NCI-H2196 treated with DMSO at 0.1 percent for 48 hours (cell line): ENCODE data around the gene SNCAIP.
"Not testable (repeated sequence)": the region's sequence is repeated elsewhere in the genome, so short reads cannot be mapped to it uniquely, and the experiment has no call there.

Source experiments
- DNase-seq: peaks from one replicate; lab custom pipeline; 2025; ENCODE audit not compliant: unreplicated experiment; lab: John Stamatoyannopoulos, UW

SNCAIP gene

DNA sequence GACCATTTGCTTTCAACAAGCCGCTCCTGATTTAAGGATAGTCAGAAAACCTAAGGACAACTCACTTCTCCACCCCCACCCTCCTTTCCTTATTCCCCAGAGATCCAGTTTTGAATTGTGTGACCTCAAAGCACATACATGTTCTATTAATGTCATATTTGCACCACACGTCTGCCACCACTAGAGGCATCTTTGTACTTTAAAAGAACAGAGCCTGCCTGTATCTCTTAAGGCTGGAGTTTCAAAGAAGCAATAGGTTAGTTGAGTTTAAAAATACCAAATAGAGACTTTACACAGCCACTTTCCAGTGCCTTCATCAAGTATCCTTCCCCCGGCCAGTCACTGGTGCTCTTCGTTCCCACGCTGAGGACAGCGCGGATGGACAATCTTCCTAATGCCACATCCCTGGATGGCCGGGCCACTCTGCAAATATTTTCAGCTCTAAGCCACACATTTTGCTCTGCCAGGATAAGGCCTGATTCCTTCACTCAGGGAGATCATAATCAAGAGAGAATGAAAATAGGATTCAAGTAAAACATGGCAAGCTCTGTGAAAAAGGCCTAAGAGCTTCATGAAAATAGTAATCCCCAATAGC is 146.3 kb downstream of the SNCAIP start:
- no peak for DNase-seq

DNA sequence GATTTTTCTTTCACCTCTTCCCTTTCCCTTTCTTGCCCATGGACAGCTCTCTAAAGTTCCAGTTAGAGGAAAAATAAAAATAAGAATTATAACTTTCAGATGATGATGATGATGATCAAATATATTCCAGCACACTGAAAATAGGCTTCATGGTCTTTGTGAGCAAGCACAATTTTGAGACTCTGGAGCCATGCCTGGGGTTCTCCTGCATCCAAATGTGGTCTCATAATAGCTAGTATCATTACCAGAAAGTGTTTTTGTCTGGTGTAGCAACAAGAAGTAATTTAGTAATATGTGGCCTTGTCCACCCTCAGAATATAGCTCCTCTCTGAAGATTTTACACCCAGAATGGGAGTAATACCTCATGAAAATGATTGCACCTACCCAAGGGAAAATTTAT is 150.4 kb downstream of the SNCAIP start:
- DNase-seq, result no peak

DNA sequence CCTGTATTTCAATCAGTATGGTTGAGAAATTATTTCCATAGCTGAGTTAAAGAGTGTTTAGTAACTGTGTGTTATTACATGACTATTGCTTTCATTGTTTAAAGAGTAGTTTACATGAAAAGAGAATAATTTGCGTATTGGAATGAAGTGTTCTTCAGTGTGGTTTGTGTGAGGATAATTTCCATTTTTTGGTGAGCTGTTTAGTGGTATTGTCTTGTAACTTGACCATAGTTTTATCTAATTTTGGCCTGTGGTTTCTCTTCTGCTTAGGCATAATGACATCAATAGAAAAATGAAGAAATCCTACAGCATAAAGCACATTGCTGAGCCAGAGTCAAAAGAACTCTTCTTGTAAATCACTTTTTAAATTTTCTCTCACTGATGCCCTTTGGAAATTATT is 151.2 kb downstream of the SNCAIP start:
- no peak for DNase-seq

DNA sequence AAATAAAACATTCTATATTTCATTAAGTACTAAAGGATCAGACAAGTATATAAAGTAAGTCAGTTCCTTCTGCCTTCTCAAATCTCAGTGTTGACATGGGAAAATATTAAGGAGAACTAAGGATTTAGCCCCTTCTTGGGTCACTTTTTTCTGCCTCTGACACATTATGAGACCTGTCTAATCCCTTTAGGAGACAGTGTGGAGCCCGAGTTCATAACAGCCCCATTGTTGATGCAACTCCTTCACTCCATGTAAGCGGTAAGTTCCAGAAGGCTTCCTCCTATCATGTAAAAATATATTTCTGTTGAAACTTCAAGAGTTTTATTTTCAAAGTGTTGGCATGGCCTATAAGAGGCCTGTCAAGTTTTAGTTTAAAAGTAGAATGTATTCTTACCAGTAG is 152.2 kb downstream of the SNCAIP start:
- DNase-seq, result no peak

DNA sequence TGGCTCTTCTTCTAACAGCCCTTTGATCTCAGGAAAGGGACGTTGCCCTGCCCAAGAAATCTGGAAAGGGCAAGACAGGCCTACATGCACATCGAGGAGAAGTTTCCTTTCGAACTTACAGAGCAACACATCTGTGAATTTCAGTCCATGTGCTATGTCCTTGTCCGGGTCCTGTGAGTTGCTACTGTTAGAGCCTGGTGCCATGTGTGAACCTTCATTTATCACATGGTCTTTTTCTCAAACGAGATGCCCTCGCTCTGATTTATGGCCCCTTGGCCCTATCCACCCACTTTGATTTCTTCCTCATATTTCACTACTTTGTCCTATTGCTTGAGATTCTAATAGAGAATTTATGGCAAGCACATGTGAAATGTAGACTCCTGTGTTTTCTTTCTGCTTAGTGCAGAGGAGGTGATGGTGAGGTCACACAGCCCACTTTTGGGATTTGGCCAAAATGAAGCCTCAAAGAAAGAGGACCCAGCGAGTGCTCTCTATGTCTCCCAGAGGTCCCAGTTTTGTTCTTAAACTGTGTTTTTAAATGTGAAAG is 153.1 kb downstream of the SNCAIP start:
- DNase-seq, result no peak

DNA sequence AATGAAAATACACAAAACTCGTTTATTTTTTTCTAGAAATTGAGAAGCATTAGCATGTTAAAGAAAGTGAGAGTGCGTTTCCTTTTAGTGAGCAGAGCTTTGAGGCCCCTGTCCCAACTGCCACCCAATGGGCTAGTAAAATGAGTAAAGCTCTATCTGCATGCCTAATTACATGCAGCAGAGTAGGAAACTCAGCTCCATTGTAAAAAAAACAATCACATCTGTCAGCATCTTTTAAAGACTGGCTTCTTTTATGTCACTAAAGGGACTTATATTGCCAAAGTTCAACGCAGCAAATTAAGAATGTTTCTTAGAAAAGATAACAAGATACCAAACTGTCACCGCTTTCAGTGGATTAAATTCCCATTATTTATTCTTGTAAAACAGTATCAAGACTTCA is 154.0 kb downstream of the SNCAIP start:
- no peak for DNase-seq

DNA sequence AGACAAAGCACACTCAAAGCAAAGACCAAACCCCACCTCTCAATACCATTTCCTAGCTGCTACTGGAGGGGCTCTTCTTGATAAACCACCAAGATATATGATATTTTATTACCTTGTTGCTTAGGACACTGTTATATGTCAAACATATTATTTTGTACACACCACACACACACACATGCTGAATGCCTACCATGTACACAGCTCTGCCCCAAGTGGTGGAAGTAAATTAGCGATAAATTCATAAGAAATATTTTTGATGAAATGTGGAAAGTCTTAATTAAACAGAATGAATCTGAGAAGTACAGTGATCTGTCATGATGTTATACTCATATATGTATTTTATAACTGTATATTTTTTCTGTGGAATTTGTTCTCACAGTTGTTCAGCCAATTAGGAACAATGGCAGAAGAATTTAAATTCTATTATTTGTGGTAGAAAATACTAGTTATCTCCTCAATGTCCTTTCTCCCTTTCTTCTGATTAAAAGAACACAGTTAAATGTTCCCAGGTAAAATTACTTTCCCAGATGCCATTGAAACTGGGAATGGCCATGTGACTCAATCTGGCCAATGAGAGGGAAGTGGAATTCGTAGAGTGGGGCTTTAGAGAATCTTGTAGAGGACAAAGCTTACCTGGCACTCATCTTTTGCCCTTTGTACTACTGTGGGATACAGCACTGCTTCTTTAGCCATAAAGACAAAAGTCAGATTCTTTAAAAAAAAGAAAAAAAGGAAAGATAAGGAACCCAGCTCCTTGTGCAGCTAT is 156.5 kb downstream of the SNCAIP start:
- DNase-seq, result no peak

DNA sequence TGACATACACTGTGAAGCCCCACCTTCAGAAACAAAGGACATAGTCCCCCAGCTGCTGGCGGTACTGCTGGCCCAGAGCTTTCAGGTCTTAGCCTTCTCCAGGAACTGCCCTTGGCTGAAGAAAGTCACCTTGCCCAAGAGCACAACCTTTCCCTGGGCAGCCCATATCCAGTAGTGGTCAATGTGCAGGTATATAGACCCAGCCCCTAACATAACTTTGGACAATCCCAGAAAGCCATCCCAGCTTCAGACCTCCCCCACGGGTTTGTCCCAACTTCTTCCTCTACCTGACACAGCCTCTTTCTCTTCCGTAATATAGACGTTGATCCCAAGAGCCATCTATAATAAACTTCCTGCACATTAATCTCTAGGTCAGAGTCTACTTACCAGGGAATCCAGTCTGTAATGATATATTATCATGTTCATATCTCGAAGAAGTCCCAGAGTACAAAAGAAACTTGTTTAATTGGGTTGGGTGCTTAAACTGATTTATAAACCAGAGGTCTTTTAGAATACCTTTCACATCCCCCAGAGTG is 157.4 kb downstream of the SNCAIP start:
- no peak for DNase-seq

DNA sequence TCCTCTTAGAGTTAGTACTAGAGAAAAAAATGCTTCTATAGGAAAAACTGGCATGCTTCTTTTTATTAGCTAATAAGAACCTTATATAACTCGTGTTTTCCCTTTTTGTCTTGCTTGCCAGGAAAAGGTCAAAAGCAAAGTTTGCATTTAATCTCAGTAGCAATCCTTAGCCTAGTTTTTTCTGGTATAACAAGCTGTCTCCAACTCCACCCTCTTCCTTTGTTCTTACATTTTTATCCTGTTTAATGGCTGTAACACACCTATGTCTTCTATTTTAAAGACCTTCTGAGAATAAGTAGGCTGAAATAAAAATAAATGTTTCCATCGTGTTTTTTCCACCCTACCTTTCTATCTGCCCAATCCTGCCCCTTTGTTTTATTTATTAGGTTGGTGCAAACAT is 158.3 kb downstream of the SNCAIP start:
- DNase-seq, result no peak

DNA sequence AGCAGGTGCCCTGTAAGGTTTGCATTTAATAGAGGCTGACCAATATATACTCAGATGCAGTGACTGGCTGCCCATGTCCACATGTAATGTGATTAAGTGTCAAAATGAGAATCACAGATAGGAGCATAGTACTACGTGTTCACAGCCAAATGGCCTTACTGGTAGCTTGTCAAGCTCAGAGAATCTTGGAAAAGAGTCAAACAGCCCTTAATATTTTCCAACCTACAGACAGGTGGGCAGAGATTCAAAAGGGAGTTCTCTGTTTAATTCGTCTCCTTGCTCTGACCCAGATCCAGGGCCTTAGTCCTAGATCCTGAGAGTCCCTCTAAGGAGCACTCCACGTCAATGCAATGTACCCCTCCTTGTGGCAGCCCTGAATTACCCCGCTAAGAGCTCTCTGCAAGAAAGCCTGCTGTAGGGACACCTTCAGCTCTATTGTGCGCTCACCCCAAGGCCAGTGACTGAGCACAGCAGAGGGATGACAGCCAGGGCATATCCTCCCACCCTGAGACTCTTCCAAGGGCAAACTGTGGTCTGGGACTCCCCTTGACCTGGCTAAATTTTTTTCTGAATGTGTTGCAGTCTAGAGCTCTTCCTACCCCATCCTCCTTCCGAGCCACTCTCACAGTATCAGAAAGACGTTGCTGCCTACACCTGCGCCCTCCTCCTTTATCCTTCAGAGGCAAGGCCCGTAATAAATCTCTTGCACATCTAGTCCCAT is 159.2 kb downstream of the SNCAIP start:
- DNase-seq, result no peak

DNA sequence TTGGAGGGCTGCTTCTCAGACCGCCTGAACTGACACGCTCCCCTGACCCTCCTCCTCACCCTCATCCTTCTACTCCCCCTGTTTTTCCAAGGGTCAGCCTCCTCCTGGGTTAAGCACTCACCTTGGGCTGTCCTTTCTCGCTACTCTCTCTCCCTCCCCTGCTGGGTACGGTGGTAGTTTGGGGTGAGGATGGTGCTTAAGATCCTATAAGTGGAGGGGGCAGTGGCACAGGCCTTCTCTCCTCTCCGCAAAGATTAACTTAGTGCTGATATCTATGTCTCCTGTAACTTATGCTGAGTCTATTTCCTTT is 159.7 kb downstream of the SNCAIP start:
- DNase-seq, result no peak

DNA sequence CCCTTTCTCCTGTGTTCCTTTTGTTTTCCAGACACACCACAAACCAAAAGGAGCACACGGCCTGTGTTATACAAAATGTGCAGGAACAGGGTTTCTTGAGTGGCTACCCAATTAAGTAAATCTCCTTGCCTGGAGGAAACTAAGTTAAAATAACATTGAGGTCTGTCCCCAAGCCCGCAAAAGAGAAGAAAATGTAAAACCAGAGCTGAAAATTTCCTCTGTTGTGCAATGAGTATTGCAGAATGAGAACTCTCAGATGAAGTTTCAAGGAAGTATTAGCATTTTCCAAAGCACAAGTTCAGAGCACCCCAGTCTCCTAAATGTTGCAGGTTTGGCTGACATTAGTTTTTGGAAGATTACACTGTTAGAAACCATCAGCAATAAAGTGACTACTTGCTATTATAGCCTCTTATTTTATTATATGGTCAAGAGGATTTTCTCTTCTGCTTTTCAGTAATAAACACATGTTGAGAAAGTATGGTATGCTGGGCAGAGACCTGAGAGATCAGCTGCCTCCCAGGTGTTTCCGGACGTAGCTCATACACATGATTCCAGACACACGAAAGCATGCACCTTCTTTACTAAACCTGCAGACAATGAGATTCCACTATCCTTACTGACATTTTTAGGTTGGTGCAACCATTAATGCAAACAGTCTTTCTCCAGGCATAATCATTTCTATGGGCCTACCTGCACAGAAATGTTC is 161.3 kb downstream of the SNCAIP start:
- no peak for DNase-seq

DNA sequence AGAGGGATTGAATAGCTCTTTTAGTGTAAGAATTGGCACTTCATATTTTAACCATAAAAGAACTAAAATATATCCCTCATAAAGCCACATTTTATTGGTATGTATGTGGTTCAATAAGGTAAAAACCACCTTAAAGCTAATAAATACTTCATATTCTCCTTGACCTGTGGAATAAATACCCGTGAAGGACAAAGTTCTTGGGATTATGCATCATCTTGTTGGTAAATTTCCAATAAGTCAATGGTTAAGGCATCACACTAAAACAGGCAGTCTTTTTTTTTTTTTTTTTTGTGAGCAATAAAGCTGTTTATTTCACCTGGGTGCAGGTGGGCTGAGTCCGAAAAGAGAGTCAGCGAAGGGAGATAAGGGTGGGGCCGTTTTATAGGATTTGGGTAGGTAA is 161.9 kb downstream of the SNCAIP start:
- no peak for DNase-seq

DNA sequence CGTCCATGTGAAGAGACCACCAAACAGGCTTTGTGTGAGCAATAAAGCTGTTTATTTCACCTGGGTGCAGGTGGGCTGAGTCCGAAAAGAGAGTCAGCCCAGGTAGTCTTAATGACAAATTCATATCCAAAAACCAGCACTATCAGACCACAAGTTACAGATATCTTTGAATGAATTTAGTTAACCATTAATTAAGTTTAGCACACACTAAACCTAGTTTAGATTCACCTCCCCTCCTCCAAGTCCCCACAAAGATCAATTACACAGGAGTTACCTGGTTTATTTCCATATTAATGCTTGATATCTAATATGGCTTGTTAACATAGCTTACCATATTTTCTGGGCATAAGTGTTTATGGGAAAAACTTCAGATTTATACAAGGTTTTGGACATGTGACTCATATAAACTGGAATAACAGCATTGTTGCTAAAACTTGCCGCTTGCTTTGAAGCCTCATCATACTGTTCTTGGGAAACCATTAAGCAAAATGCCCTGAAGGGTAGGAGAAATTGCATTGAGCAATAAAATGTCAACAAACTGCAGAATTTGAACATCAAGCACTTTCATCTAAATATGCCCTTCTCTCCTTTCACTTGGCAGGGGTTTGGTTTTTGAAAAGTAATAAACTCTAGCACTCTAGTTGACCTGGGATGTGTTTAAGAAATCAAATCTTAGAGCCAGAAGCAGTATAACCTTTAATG is 166.9 kb downstream of the SNCAIP start:
- DNase-seq, result no peak

DNA sequence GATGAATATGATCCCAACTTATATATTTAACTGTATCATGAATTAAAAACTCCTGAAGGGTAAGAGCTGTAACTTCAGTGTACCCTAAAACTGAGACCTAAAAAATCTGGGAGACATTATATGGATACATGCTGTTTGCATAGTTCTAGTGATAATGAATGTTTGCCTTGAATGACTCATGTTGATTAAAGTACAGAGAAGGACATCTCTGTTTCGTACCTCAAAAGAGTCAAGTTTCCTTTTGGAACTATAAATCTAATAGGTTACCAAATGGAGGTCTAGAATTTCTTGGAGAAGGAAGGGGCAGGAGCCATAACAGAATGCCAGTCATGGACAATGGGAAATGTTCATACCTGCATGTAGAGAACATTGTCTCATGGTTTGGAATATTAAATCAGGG is 168.1 kb downstream of the SNCAIP start:
- DNase-seq, result no peak

DNA sequence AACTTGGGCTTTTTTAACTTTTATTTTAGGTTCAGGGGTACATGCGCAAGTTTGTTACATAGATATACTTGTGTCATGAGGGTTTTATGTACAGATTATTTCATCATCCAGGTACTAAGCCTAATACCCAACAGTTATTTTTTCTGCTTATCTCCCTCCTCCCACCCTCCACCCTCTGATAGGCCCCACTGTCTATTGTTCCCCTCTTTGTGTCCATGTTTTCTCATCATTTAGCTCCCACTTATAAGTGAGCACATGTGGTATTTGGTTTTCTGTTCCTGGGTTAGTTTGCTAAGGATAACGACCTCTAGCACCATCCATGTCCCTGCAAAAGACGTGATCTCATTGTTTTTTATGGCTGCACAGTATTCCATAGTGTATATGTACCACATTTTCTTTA is 172.1 kb downstream of the SNCAIP start:
- no peak for DNase-seq

DNA sequence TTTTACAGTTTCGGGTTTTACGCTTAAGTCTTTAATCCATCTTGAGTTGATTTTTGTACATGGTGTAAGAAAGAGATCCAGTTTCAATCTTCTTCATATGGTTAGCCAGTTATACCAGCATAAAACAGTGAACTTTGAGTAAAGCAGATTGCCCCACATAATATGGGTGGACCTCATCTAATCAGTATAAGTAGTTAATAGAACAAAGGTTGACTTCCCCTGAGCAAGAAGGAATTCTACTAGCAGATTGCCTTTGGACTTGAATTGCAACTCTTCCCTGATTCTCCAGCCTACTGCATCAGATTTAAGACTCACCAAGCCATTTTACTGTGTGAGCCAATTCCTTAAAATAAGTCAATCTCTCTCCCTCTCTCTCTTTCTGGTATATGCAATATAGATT is 173.2 kb downstream of the SNCAIP start:
- DNase-seq, result no peak

DNA sequence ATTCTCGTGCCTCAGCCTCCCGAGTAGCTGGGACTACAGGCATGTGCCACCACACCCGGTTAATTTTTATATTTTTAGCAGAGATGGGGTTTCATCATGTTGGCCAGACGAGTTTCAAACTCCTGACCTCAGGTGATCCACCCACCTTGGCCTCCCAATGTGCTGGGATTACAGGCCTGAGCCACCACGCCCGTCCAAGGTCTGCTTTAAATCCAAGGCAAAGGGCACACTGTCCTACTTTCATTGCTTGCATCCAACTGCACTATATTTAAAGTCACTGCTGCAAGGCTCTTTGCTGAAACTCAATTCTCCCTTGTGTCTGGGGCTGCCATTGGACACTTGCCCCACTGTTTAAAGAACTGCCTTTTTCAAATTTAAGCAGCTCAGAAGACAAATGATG is 174.6 kb downstream of the SNCAIP start:
- DNase-seq, result not testable (repeated sequence)

DNA sequence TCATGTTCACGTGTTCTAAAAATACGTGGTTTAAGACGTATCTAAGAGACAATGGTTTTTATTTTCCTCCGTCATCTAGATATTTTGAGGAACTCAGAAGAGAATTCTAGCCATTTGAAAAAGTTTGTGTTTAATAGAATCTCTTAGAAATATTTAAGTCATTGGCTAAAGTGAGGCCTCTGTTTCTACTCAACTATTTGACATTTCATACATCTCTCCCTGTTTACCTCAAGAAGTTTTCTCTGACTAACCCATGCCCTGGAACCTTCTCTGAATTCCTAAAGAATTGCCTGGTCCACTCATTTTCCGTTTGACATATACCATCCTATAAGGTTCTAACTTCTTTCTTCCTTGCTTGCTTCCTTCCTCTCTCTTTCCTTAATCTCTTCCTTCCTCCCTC is 178.7 kb downstream of the SNCAIP start:
- no peak for DNase-seq

DNA sequence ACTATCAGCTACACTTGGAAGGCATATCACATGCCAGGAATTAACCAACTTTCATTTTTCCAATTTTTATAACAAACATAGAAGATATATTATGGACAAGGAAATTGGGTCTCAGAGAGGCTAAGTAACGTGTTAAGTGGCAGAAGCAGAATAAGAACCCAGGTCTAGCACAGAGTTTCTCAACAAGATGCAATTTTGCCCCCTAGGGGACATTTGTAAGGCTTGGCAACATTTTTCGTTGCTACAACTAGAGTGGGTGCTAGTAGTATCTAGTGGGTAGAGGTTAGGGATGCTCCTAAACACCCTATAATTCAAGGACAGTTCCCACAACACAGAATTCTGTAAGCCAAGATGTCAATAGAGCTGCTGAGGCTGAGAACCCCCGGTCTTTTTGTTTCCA is 180.6 kb downstream of the SNCAIP start:
- DNase-seq, result no peak
